ENCODE data around the gene DPM3. TPM values are rescaled to one million over a fixed set of nuclear protein-coding genes. Genes with fewer than 3 reads are reported as not detected.

The DPM3 gene
- total and polyA plus RNA-seq, 2 of the 4 experiments (the other 2 are of a cell fraction) = 29.0 to 129 TPM

DNA sequence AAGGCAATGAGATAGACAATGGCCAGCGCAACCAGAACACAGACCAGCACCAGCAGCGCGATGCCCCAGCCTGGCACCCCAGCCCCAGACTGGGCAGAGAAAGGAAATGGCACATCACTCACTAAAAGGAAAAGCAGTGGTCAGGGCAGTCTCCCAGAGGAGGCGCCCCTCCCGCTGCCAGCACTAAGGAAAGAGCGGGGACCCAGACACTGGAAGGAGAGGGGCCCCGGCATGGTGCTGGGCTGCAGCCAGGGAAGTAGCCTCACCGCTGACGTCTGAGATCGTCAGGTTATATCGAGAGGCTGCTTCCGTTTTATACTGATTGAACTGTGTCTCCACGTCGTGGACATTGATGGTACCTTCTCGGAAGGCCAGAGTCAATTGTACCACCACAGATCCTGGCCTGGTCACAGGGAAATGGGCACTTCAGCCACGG is 47.1 kb upstream of the DPM3 start:
- H3K4me3 ChIP-seq (ENCODE audit: insufficient read depth, low read depth, low read length) = no peak overlapping the region
- no peak overlapping the region for H3K23ac ChIP-seq (ENCODE audit: low read depth, low read length)
- no peak overlapping the region for H3K4ac ChIP-seq (ENCODE audit: low read depth, low read length)
- intact Hi-C loops (cut with micrococcal nuclease) = no loop called here
- no peak for ATAC-seq (ENCODE audit: low read depth)
- peaks cover 2% of the 10 kb centered on the region; the same call in 1 of the 2 replicates for H3K9me1 ChIP-seq (ENCODE audit: insufficient read depth, low read length)
- no peak overlapping the region for H3K27ac ChIP-seq (ENCODE audit: insufficient read depth, low read length)
- ChIA-PET CTCF (no interaction called here), POLR2A (ENCODE audit: unreplicated experiment) (no interaction called here)
- H3K4me2 ChIP-seq (ENCODE audit: low read depth, low read length) = no peak overlapping the region
- H3K27me3 ChIP-seq (ENCODE audit: control insufficient read depth, insufficient read depth, low read length) = no peaks in the 10 kb centered on the region
- H4K91ac ChIP-seq (ENCODE audit: insufficient read depth, low read depth, low read length) = no peak overlapping the region
- no peaks in the 10 kb centered on the region for H4K20me1 ChIP-seq (ENCODE audit: insufficient read depth, low read length)
- in situ Hi-C loops (cut with MboI; ENCODE audit: low sequenced_read_pairs) = no loop called here
- no peak overlapping the region for H3K9ac ChIP-seq (ENCODE audit: low read depth, low read length)
- no peak overlapping the region for H3K14ac ChIP-seq (replicated peaks; ENCODE audit: low read depth, low read length)
- H3K9me3 ChIP-seq (ENCODE audit: control insufficient read depth, insufficient read depth, low read length) = no peaks in the 10 kb centered on the region
- peak overlapping the region; percentile 32 for H2AFZ ChIP-seq (replicated peaks; ENCODE audit: low read length, poor library complexity)
- no peak overlapping the region for H2BK120ac ChIP-seq (ENCODE audit: low read depth, low read length)
- H3K36me3 ChIP-seq (ENCODE audit: control insufficient read depth, insufficient read depth, low read length) = peaks cover 8% of the 10 kb centered on the region; the same call in 1 of the 2 replicates
- H3K56ac ChIP-seq (ENCODE audit: extremely low read depth, insufficient read depth, low read length) = no peak overlapping the region
- TF ChIP-seq USF2 (IDR thresholded peaks at IDR 0.05; ENCODE audit: low read depth, low read length) (no peak), MXI1 (IDR thresholded peaks at IDR 0.05; ENCODE audit: borderline replicate concordance, low read depth, low read length) (no peak), RCOR1 (IDR thresholded peaks at IDR 0.05; ENCODE audit: insufficient replicate concordance, low read length) (no peak), SMC3 (IDR thresholded peaks at IDR 0.05; ENCODE audit: low read depth, low read length) (no peak), CHD1 (IDR thresholded peaks at IDR 0.05; ENCODE audit: low read depth, low read length) (no peak)
- H3K4me1 ChIP-seq (ENCODE audit: control insufficient read depth, insufficient read depth, low read length) = no peaks in the 10 kb centered on the region
- no peak overlapping the region for H4K5ac ChIP-seq (ENCODE audit: low read depth, low read length)
- no peak overlapping the region for H3K18ac ChIP-seq (ENCODE audit: low read depth, low read length)
- no peak overlapping the region for H2AK5ac ChIP-seq (ENCODE audit: low read depth, low read length)
- no TSS peak for BruUV-seq (replicated peaks)
- H3K79me1 ChIP-seq (ENCODE audit: low read depth in 1 of 2, low read length in 2 of 2) = no peaks in the 10 kb centered on the region
- H2BK20ac ChIP-seq (ENCODE audit: low read depth, low read length) = no peak overlapping the region
- DNase-seq = no peak
- 56% methylated on average over 9 of the region's 16 CpGs; no CpG with 5 or more reads in 1 of the 2 experiments for WGBS, 2 experiments (ENCODE audit: extremely low coverage in 2 of 2, insufficient read length in 1 of 2)
- no peak overlapping the region for H2AK9ac ChIP-seq (replicated peaks; ENCODE audit: low read depth, low read length, poor library complexity)
- H2BK5ac ChIP-seq (ENCODE audit: low read depth, low read length, poor library complexity, severe bottlenecking) = no peak overlapping the region
- no peak overlapping the region for H2BK15ac ChIP-seq (ENCODE audit: low read depth, low read length)
- no peak overlapping the region for H4K8ac ChIP-seq (ENCODE audit: low read depth in 2 of 2, low read length in 2 of 2)
- dilution Hi-C loops (cut with HindIII; ENCODE audit: low sequenced_read_pairs, unreplicated experiment) = no loop called here
